Measurements from ENCODE around the gene ITGB6.

DNA sequence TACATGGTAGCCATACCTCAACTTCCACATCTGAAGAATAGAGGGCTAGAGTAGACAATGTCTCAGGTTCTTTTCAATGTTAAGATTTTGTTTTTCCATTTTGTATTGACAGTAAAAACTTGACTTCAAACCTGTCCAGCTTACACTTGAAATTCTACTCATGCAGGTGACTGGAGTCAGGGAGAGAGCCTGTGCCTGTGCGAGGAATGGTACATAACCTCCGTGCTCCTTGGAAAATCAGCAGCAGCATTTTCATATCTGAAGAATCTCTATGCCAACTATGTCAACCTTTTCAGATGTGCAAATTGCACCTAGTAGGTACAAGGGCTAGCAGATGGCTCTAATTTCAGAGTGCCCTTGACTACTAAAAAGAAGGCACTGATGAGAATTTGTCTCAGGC, 139.8 kb downstream of the ITGB6 start:
- TF ChIP-seq, protein P1, sequence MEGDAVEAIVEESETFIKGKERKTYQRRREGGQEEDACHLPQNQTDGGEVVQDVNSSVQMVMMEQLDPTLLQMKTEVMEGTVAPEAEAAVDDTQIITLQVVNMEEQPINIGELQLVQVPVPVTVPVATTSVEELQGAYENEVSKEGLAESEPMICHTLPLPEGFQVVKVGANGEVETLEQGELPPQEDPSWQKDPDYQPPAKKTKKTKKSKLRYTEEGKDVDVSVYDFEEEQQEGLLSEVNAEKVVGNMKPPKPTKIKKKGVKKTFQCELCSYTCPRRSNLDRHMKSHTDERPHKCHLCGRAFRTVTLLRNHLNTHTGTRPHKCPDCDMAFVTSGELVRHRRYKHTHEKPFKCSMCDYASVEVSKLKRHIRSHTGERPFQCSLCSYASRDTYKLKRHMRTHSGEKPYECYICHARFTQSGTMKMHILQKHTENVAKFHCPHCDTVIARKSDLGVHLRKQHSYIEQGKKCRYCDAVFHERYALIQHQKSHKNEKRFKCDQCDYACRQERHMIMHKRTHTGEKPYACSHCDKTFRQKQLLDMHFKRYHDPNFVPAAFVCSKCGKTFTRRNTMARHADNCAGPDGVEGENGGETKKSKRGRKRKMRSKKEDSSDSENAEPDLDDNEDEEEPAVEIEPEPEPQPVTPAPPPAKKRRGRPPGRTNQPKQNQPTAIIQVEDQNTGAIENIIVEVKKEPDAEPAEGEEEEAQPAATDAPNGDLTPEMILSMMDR (IDR thresholded peaks at IDR 0.05), result no peak
- TF ChIP-seq POLR2A (IDR thresholded peaks at IDR 0.05) (no peak), POLR2AphosphoS5 (IDR thresholded peaks at IDR 0.05) (no peak)
